Stimulated activated effector memory CD8-positive, alpha-beta T cell treated with anti-CD3 and anti-CD28 coated beads, Interleukin-12 subunit alpha, Interleukin-12 subunit beta, amount 100 ng/mL, for 72 hours (primary cell): ENCODE results near the gene GPX8.

Experiments used
- ATAC-seq: fragments of 150-1000 bp; cut with Tn5 transposase; 2 replicates; pipeline ENCODE4 v1.10.0; 2021
- DNase-seq, 2 donors: peaks; one replicate each; pipeline ENCODE4 v3.0.0; 2021 to 2022; ENCODE audit warnings: low spot score in 2 of 2
- H3K27ac Mint-ChIP-seq: one replicate; pipeline ENCODE4 v1.8.0; 2022; ENCODE audit warnings: mild to moderate bottlenecking, mixed read lengths
- H3K36me3 Mint-ChIP-seq: one replicate; pipeline ENCODE4 v1.8.0; 2022; ENCODE audit warnings: mild to moderate bottlenecking, mixed read lengths
- H3K4me1 Mint-ChIP-seq: one replicate; pipeline ENCODE4 v1.8.0; 2022; ENCODE audit warnings: mixed read lengths
- H3K4me3 Mint-ChIP-seq: one replicate; pipeline ENCODE4 v1.8.0; 2022; ENCODE audit warnings: mild to moderate bottlenecking, mixed read lengths
- H3K9me3 Mint-ChIP-seq: one replicate; pipeline ENCODE4 v1.8.0; 2022; ENCODE audit warnings: mixed read lengths

Gene GPX8

GRCh38 chr5:55188656-55189540 lies 28.9 kb downstream of the GPX8 start:
- Mint-ChIP-seq H3K9me3 (no peaks in the 10 kb centered on the region), H3K36me3 (no peaks in the 10 kb centered on the region), H3K4me3 (no peak overlapping the region), H3K27ac (no peak overlapping the region), H3K4me1 (no peaks in the 10 kb centered on the region)
- no peak for ATAC-seq
- no peak for DNase-seq

- Mint-ChIP-seq H3K9me3 (no peaks in the 10 kb centered on the region), H3K4me3 (no peak overlapping the region), H3K4me1 (no peaks in the 10 kb centered on the region), H3K36me3 (no peaks in the 10 kb centered on the region), H3K27ac (no peak overlapping the region)
- no peak for DNase-seq
- ATAC-seq = no peak
These were observed 31.2 kb downstream of the GPX8 start for GRCh38 chr5:55191165-55191564.

GRCh38 chr5:55205001-55205400 lies 45.0 kb downstream of the GPX8 start:
- Mint-ChIP-seq H3K4me3 (no peak overlapping the region), H3K4me1 (no peaks in the 10 kb centered on the region)
- no peak for ATAC-seq

GRCh38 chr5:55211184-55211874 lies 51.4 kb downstream of the GPX8 start:
- no peaks in the 10 kb centered on the region for H3K9me3 Mint-ChIP-seq
- H3K36me3 Mint-ChIP-seq = no peaks in the 10 kb centered on the region
- no peak overlapping the region for H3K27ac Mint-ChIP-seq
- ATAC-seq (no peak), DNase-seq (no peak)
- no peak overlapping the region for H3K4me3 Mint-ChIP-seq
- no peaks in the 10 kb centered on the region for H3K4me1 Mint-ChIP-seq

More at GRCh38 chr5:55205001-55205400, 45.0 kb downstream of the GPX8 start:
- H3K27ac Mint-ChIP-seq = no peak overlapping the region
- no peaks in the 10 kb centered on the region for H3K9me3 Mint-ChIP-seq
- no peak for DNase-seq
- no peaks in the 10 kb centered on the region for H3K36me3 Mint-ChIP-seq
